Measurements from ENCODE around the gene CHM. TPM values are rescaled to one million over a fixed set of nuclear protein-coding genes. Genes with fewer than 3 reads are reported as not detected.
A peak's percentile ranks its signal among the peaks of the same experiment; 100 is the strongest.

Gene CHM
- total RNA-seq, 1 donor from 2014 or later = 22.9 TPM

GRCh38 chrX:85907316-85907715 lies 140.0 kb downstream of the CHM start:
- peaks cover 6% of the 10 kb centered on the region for H3K36me3 Mint-ChIP-seq (ENCODE audit: low read depth)
- ATAC-seq (ENCODE audit: low read depth) = no peak
- peak overlapping the region; percentile 44 for H3K4me3 Mint-ChIP-seq
- intact Hi-C loops (cut with micrococcal nuclease) = no loop called here
- POLR2A ChIA-PET = no interaction called here
- no peak for TF ChIP-seq CTCF (IDR thresholded peaks at IDR 0.05)
- CTCF ChIA-PET = no interaction called here
- DNase-seq = no peak
- no peaks in the 10 kb centered on the region for H3K9me3 Mint-ChIP-seq
- H3K4me1 Mint-ChIP-seq = peaks cover 42% of the 10 kb centered on the region
- H3K27ac Mint-ChIP-seq = peak overlapping the region; percentile 83
- no peaks in the 10 kb centered on the region for H3K27me3 Mint-ChIP-seq

GRCh38 chrX:85906399-85906798 lies 141.0 kb downstream of the CHM start:
- Mint-ChIP-seq H3K9me3 (no peaks in the 10 kb centered on the region), H3K27me3 (no peaks in the 10 kb centered on the region), H3K27ac (no peak overlapping the region), H3K36me3 (ENCODE audit: low read depth) (peaks cover 4% of the 10 kb centered on the region), H3K4me1 (peaks cover 40% of the 10 kb centered on the region), H3K4me3 (no peak overlapping the region)
- no peak for ATAC-seq (ENCODE audit: low read depth)
- no peak for DNase-seq
- TF ChIP-seq CTCF (IDR thresholded peaks at IDR 0.05) = no peak
- intact Hi-C loops (cut with micrococcal nuclease) = no loop called here
- ChIA-PET CTCF (no interaction called here), POLR2A (no interaction called here)

GRCh38 chrX:85905851-85906250 lies 141.5 kb downstream of the CHM start:
- Mint-ChIP-seq H3K27me3 (no peaks in the 10 kb centered on the region), H3K4me3 (no peak overlapping the region), H3K27ac (no peak overlapping the region), H3K36me3 (ENCODE audit: low read depth) (peaks cover 4% of the 10 kb centered on the region), H3K4me1 (peaks cover 39% of the 10 kb centered on the region), H3K9me3 (no peaks in the 10 kb centered on the region)
- no peak for TF ChIP-seq CTCF (IDR thresholded peaks at IDR 0.05)
- DNase-seq = no peak
- intact Hi-C loops (cut with micrococcal nuclease) = no loop called here
- ChIA-PET POLR2A (no interaction called here), CTCF (no interaction called here)
- ATAC-seq (ENCODE audit: low read depth) = no peak

- ChIA-PET POLR2A (no interaction called here), CTCF (no interaction called here)
- ATAC-seq (ENCODE audit: low read depth) = no peak
- no peak for DNase-seq
- no peaks in the 10 kb centered on the region for H3K27me3 Mint-ChIP-seq
- no peaks in the 10 kb centered on the region for H3K9me3 Mint-ChIP-seq
- H3K4me1 Mint-ChIP-seq = peaks cover 33% of the 10 kb centered on the region
- no peak overlapping the region for H3K27ac Mint-ChIP-seq
- intact Hi-C loops (cut with micrococcal nuclease) = no loop called here
- H3K36me3 Mint-ChIP-seq (ENCODE audit: low read depth) = no peaks in the 10 kb centered on the region
- no peak overlapping the region for H3K4me3 Mint-ChIP-seq
- TF ChIP-seq CTCF (IDR thresholded peaks at IDR 0.05) = no peak
Measured at GRCh38 chrX:85903692-85904471, 143.5 kb downstream of the CHM start.

GRCh38 chrX:85897362-85898126 lies 149.8 kb downstream of the CHM start:
- Mint-ChIP-seq H3K4me3 (no peak overlapping the region), H3K27ac (no peak overlapping the region), H3K36me3 (ENCODE audit: low read depth) (peaks cover 25% of the 10 kb centered on the region), H3K4me1 (peaks cover 4% of the 10 kb centered on the region), H3K27me3 (no peaks in the 10 kb centered on the region), H3K9me3 (no peaks in the 10 kb centered on the region)
- no peak for TF ChIP-seq CTCF (IDR thresholded peaks at IDR 0.05)
- ChIA-PET CTCF (no interaction called here), POLR2A (no interaction called here)
- no peak for DNase-seq
- intact Hi-C loops (cut with micrococcal nuclease) = no loop called here
- ATAC-seq (ENCODE audit: low read depth) = no peak

All from activated B cell treated with CpG ODN at 0.5 μM for 24 hours (primary cell).